ENCODE results near the gene TOP2A. TPM values are rescaled to one million over a fixed set of nuclear protein-coding genes. Genes with fewer than 3 reads are reported as not detected.

The TOP2A gene
- total RNA-seq, 2 donors from 2014 or later = 46.2 to 124 TPM

GRCh38 chr17:40355804-40356758 is 61.6 kb downstream of the TOP2A start:
- H3K27ac ChIP-seq = no peak overlapping the region
- H3K4me3 ChIP-seq = no peak overlapping the region
- no peaks in the 10 kb centered on the region for H3K9me3 ChIP-seq
- no peaks in the 10 kb centered on the region for H3K4me1 ChIP-seq
- no peaks in the 10 kb centered on the region for H3K27me3 ChIP-seq
- H3K9ac ChIP-seq (ENCODE audit: low read depth in 2 of 2, low read length in 2 of 2) = no peak overlapping the region
- H3K36me3 ChIP-seq = peaks cover 6% of the 10 kb centered on the region
- TF ChIP-seq CTCF (IDR thresholded peaks at IDR 0.05) = no peak
- no peak for DNase-seq
- intact Hi-C loops (cut with DNase I) = loop anchor here (1.0 kb wide), 1 partner anchor 53 kb away; no protein-coding TSS in a partner anchor

GRCh38 chr17:40355123-40355803 is 62.4 kb downstream of the TOP2A start:
- H3K9me3 ChIP-seq = no peaks in the 10 kb centered on the region
- no peaks in the 10 kb centered on the region for H3K4me1 ChIP-seq
- H3K9ac ChIP-seq (ENCODE audit: low read depth in 2 of 2, low read length in 2 of 2) = no peak overlapping the region
- no peak overlapping the region for H3K27ac ChIP-seq
- intact Hi-C loops (cut with DNase I) = loop anchor here (1.0 kb wide), 1 partner anchor 52 kb away; no protein-coding TSS in a partner anchor
- H3K4me3 ChIP-seq = no peak overlapping the region
- peak; percentile 79 for DNase-seq
- H3K36me3 ChIP-seq = peaks cover 6% of the 10 kb centered on the region
- peak; percentile 95 for TF ChIP-seq CTCF (IDR thresholded peaks at IDR 0.05)
- no peaks in the 10 kb centered on the region for H3K27me3 ChIP-seq

GRCh38 chr17:40354221-40355122 is 63.2 kb downstream of the TOP2A start:
- H3K4me1 ChIP-seq = no peaks in the 10 kb centered on the region
- no peak overlapping the region for H3K4me3 ChIP-seq
- H3K9me3 ChIP-seq = no peaks in the 10 kb centered on the region
- intact Hi-C loops (cut with DNase I) = loop anchor here (1.0 kb wide), 1 partner anchor 51 kb away; no protein-coding TSS in a partner anchor
- no peaks in the 10 kb centered on the region for H3K27me3 ChIP-seq
- no peak overlapping the region for H3K9ac ChIP-seq (ENCODE audit: low read depth in 2 of 2, low read length in 2 of 2)
- no peak for TF ChIP-seq CTCF (IDR thresholded peaks at IDR 0.05)
- no peak overlapping the region for H3K27ac ChIP-seq
- DNase-seq = peak; percentile 17
- peaks cover 6% of the 10 kb centered on the region for H3K36me3 ChIP-seq

- no peaks in the 10 kb centered on the region for H3K9me3 ChIP-seq
- no peaks in the 10 kb centered on the region for H3K27me3 ChIP-seq
- TF ChIP-seq CTCF (IDR thresholded peaks at IDR 0.05) = no peak
- intact Hi-C loops (cut with DNase I) = no loop called here
- H3K4me3 ChIP-seq = no peak overlapping the region
- no peak for DNase-seq
- H3K4me1 ChIP-seq = peaks cover 7% of the 10 kb centered on the region
- H3K9ac ChIP-seq (ENCODE audit: low read depth in 2 of 2, low read length in 2 of 2) = no peak overlapping the region
- H3K36me3 ChIP-seq = peaks cover 6% of the 10 kb centered on the region
- no peak overlapping the region for H3K27ac ChIP-seq
Observed at GRCh38 chr17:40352779-40353394, 64.8 kb downstream of the TOP2A start.
